ENCODE measurements around the gene P2RX6. TPM values are rescaled to one million over a fixed set of nuclear protein-coding genes. Genes with fewer than 3 reads are reported as not detected.
"Not testable (repeated sequence)": the region's sequence is repeated elsewhere in the genome, so short reads cannot be mapped to it uniquely, and the experiment has no call there.

Gene P2RX6
- total RNA-seq, 2 experiments from 2014 or later, result not detected

DNA sequence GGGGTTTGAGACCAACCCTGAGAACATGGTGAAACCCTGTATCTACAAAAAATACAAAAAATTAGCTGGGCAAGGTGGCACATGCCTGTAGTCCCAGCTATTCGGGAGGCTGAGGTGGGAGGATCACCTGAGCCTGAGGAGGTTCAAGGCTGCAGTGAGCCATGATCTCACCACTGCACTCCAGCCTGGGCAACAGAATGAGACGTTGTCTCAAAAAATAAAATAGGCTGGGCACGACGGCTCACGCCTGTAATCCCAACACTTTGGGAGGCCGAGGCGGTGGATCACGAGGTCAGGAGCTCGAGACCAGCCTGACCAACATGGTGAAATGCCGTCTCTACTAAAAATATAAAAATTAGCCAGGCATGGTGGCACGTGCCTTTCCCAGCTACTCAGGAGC, 49.5 kb downstream of the P2RX6 start:
- H3K4me1 Mint-ChIP-seq (ENCODE audit: low read depth); H3K4me3 Mint-ChIP-seq; H3K27ac Mint-ChIP-seq; H3K9me3 Mint-ChIP-seq; H3K36me3 Mint-ChIP-seq; DNase-seq; H3K27me3 Mint-ChIP-seq; intact Hi-C loops (cut with micrococcal nuclease): not testable (repeated sequence)
- ChIA-PET CTCF (interaction anchor here (0.9 kb wide), 1 partner anchor 44 kb away, joined by 4 read pairs; no protein-coding TSS in a partner anchor), POLR2A (interaction anchor here (0.9 kb wide), 1 partner anchor 19 kb away, joined by 3 read pairs; no protein-coding TSS in a partner anchor)

DNA sequence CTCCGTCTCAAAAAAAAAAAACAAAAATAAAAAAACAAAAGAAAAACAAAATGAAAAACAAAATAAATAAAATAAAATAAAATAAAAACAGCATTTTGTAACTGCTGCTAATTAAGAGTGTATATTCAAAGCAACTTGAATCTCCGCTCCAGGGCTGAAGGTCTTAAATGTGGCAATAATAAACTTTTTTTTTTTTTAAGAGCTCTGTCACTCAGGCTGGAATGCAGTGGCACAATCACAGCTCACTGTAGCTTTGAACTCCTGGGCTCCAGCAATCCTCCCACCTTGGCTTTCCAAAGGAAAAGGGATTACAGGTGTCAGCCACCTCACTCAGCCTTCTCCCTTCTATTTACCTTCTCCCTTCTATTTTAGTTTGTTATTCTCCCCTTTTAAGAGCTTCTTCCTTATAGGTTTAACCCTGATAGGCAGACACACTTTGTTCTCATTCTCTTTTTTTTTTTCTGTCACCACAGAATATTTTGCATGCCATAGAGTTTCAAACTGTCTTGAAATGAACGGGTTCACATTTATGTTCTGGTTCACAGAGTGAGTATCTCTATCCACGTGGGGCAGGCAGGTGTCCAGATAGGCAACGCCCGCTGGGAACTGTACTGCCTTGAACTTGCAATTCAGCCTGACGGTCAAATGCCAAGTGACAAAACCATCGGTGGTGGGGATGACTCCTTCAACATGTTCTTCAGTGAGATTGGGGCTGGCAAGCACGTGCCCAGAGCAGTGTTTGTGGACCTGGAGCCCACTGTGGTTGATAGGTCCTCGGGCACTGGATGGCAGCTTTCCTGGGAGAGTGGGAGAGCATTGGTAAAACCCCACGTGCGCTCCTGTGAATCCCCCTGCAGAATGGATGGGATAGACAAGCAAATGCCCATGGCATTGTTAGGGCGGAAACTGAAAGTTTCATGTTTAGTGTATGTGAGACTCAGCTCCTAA, 50.2 kb downstream of the P2RX6 start:
- DNase-seq, result no peak

GRCh38 chr22:21067075-21067900, 52.3 kb downstream of the P2RX6 start:
- H3K27me3 Mint-ChIP-seq, result no peaks in the 10 kb centered on the region
- H3K4me1 Mint-ChIP-seq (ENCODE audit: low read depth), result peaks cover 4% of the 10 kb centered on the region
- POLR2A ChIA-PET, result no interaction called here
- no peak overlapping the region for H3K4me3 Mint-ChIP-seq
- no peak for DNase-seq
- H3K36me3 Mint-ChIP-seq, result no peaks in the 10 kb centered on the region
- intact Hi-C loops (cut with micrococcal nuclease), result no loop called here
- CTCF ChIA-PET, result no interaction called here
- H3K27ac Mint-ChIP-seq, result no peak overlapping the region
- no peaks in the 10 kb centered on the region for H3K9me3 Mint-ChIP-seq

More for the DNA sequence above, 50.2 kb downstream of the P2RX6 start:
- intact Hi-C loops (cut with micrococcal nuclease), result no loop called here
- H3K9me3 Mint-ChIP-seq, result no peaks in the 10 kb centered on the region
- H3K4me3 Mint-ChIP-seq, result no peak overlapping the region
- ChIA-PET CTCF (no interaction called here), POLR2A (interaction anchor here (0.9 kb wide), 1 partner anchor 18 kb away, joined by 3 read pairs; no protein-coding TSS in a partner anchor)
- no peaks in the 10 kb centered on the region for H3K27me3 Mint-ChIP-seq
- no peaks in the 10 kb centered on the region for H3K36me3 Mint-ChIP-seq
- H3K4me1 Mint-ChIP-seq (ENCODE audit: low read depth), result peaks cover 4% of the 10 kb centered on the region
- H3K27ac Mint-ChIP-seq, result no peak overlapping the region

- no peak for DNase-seq
- H3K27ac Mint-ChIP-seq, result no peak overlapping the region
- H3K9me3 Mint-ChIP-seq, result no peaks in the 10 kb centered on the region
- POLR2A ChIA-PET, result no interaction called here
- CTCF ChIA-PET, result no interaction called here
- H3K27me3 Mint-ChIP-seq, result no peaks in the 10 kb centered on the region
- no peak overlapping the region for H3K4me3 Mint-ChIP-seq
- no peaks in the 10 kb centered on the region for H3K36me3 Mint-ChIP-seq
- H3K4me1 Mint-ChIP-seq (ENCODE audit: low read depth), result peaks cover 4% of the 10 kb centered on the region
- intact Hi-C loops (cut with micrococcal nuclease), result no loop called here
Measured at GRCh38 chr22:21067901-21068680, 53.1 kb downstream of the P2RX6 start.

GRCh38 chr22:21068681-21069276, 53.8 kb downstream of the P2RX6 start:
- Mint-ChIP-seq H3K9me3 (no peaks in the 10 kb centered on the region), H3K4me1 (ENCODE audit: low read depth) (peaks cover 4% of the 10 kb centered on the region), H3K27me3 (no peaks in the 10 kb centered on the region), H3K4me3 (no peak overlapping the region), H3K27ac (no peak overlapping the region), H3K36me3 (no peaks in the 10 kb centered on the region)
- intact Hi-C loops (cut with micrococcal nuclease), result no loop called here
- ChIA-PET POLR2A (no interaction called here), CTCF (no interaction called here)
- DNase-seq, result no peak

DNA sequence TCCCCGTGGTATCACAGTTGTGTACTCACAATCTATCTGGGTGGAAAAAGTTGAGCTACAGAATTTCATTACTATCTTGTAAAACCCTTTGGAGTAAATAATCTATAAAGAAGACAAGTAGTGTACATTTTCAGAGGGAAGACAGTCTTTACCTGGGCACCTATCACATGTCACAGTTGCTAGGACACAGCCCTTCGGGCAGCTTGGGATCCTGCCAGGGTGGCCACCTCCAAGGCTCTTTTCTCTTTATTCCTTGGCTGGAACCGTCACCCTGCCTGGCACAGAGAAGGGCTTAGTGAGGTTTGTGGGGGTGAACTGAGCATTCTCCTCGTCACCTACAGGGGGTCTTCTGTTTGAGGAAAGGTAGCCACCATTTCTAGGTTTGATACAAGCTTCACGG, 54.4 kb downstream of the P2RX6 start:
- Mint-ChIP-seq H3K36me3 (no peaks in the 10 kb centered on the region), H3K4me1 (ENCODE audit: low read depth) (peaks cover 4% of the 10 kb centered on the region), H3K9me3 (no peaks in the 10 kb centered on the region), H3K4me3 (no peak overlapping the region), H3K27me3 (no peaks in the 10 kb centered on the region), H3K27ac (no peak overlapping the region)
- ChIA-PET POLR2A (no interaction called here), CTCF (no interaction called here)
- DNase-seq, result no peak
- intact Hi-C loops (cut with micrococcal nuclease), result no loop called here

DNA sequence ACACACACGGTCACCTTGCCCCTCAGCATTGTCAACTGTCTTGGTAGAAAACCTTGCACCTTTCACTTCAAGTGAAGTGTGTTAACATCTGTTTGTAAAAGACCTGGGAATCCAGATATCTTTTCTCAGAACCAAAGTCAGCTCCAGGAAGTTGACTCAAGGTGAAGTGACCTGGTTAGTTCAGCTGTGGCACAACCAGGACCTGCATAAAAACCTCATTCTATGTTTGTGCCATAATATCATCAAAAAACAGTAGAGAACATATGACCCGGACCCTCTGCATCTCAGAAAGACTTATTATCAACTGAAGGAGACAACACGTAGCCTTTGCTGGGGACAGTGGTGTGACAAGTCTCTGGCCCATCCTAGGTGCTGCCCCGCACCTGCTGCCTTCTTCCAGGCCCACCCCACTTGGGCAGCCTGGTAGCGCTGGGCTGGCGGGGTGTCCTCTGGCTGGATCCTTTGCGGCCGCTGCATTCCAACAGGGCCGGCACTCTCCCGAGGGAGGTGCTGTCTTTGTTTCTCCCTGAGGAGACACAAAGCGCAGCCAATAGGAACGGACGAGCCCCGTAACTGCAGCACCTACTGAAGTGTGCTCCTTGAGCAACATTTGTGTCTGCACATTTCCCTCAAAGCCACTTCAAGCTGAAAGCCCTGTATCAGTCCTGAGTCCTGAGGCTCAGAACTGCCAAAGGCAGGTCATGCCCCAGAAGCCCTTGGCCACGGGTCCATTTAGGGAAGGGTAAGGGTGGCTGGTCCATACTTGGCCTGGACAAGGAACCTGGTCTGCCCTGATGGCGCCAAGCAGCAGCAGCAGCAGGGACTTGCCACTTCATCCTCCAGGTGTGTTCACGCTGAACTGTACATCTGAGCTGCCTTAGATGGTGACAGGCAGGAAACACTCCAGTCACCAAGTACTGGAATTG, 56.0 kb downstream of the P2RX6 start:
- Mint-ChIP-seq H3K27ac (no peak overlapping the region), H3K4me1 (ENCODE audit: low read depth) (peaks cover 4% of the 10 kb centered on the region), H3K27me3 (no peaks in the 10 kb centered on the region), H3K36me3 (no peaks in the 10 kb centered on the region), H3K4me3 (no peak overlapping the region), H3K9me3 (no peaks in the 10 kb centered on the region)
- CTCF ChIA-PET, result no interaction called here
- DNase-seq, result no peak
- intact Hi-C loops (cut with micrococcal nuclease), result no loop called here
- POLR2A ChIA-PET, result no interaction called here

DNA sequence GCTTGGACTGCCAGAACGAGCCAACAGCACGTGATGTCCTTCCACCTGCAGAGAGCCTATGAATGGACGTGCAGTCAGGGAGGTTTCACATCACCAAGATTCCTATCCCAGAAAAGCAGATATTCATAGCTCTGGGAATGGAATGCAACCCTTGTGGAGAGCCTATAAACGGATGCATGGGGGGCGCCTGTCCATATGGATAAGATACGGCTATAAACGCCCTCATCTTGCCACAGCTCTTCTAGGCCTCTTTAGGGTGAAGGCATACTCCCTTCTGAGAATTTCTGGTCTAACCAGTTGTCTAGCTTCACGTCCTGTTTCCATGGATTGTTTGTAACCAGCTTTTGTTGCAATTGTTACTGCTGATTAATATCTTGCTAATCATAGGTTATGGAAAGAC, 56.8 kb downstream of the P2RX6 start:
- POLR2A ChIA-PET; H3K27ac Mint-ChIP-seq; H3K36me3 Mint-ChIP-seq; DNase-seq; H3K4me1 Mint-ChIP-seq (ENCODE audit: low read depth); H3K9me3 Mint-ChIP-seq; intact Hi-C loops (cut with micrococcal nuclease); H3K4me3 Mint-ChIP-seq; CTCF ChIA-PET; H3K27me3 Mint-ChIP-seq: not testable (repeated sequence)

DNA sequence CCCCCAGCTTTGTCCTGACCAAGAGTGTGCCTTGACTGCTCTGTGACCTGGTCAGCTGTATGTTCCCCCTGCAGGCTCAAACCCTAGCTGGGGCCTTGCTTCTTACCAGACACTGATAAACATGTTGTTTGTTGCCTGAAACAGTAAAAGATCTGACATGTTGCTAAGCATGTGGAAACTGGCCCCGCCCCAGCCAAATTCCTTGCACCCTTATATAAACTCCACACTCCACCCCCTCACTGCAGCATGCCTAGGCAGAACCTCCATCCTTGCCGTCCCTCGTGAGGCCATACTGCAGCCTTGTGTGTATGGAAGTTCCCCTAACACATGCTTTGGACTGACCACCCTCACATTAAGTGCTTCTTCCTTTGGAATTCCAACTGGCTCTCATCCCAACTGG, 58.1 kb downstream of the P2RX6 start:
- CTCF ChIA-PET, result no interaction called here
- Mint-ChIP-seq H3K9me3 (no peaks in the 10 kb centered on the region), H3K36me3 (no peaks in the 10 kb centered on the region), H3K4me1 (ENCODE audit: low read depth) (peaks cover 4% of the 10 kb centered on the region), H3K4me3 (no peak overlapping the region), H3K27ac (no peak overlapping the region), H3K27me3 (no peaks in the 10 kb centered on the region)
- no peak for DNase-seq
- intact Hi-C loops (cut with micrococcal nuclease), result no loop called here
- POLR2A ChIA-PET, result no interaction called here

DNA sequence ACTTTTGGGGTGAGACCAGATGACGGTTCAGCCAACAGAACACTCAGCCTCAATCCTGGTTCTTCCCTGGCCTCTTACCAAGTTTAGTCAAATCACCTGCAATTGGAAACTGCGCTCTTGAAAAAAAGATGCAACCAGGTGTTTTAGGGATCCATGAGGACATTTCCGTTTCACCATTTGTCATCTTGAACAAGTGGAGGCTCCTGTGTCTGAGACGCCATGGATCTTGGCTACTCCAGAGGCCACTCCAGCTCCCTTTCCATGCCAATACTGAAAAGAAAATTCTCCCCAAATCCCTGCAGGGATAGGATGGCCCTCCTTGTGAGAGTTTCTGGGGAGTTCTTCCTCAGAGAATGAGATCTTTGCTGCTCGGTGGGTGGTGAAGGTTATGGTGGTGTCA, 58.5 kb downstream of the P2RX6 start:
- Mint-ChIP-seq H3K27me3 (no peaks in the 10 kb centered on the region), H3K4me3 (no peak overlapping the region), H3K36me3 (no peaks in the 10 kb centered on the region), H3K4me1 (ENCODE audit: low read depth) (no peaks in the 10 kb centered on the region), H3K9me3 (no peaks in the 10 kb centered on the region), H3K27ac (no peak overlapping the region)
- CTCF ChIA-PET, result no interaction called here
- POLR2A ChIA-PET, result no interaction called here
- no peak for DNase-seq
- intact Hi-C loops (cut with micrococcal nuclease), result no loop called here

DNA sequence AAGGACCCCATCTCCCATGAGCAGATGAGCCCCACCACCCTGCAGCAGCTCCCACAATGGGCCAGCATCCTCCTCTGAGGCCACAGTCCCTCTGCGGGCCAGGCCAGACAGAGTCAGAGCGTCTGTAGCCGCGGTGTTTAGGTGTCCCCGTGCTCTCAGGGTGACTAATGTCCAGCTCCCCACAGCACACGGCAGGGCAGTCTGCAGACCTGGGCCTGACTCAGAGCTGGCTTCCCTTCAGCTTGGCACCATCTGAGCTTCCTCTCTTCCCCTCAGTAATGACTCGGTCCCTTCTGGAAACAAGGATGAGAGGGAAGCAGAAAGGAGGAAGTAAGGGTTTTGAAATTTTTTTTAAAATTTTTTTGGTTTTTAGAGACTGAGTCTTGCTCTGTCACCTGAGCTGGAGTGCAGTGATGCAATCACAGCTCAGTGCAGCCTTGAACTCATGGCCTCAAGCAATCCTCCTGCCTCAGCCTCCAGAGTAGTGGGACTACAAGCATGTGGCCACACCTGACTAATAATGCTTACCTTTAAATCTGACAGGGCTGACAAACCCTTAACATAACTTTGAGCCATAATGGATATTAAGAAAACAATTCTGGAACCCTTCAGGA, 59.2 kb downstream of the P2RX6 start:
- ChIA-PET POLR2A (no interaction called here), CTCF (no interaction called here)
- no peaks in the 10 kb centered on the region for H3K4me1 Mint-ChIP-seq (ENCODE audit: low read depth)

More for the DNA sequence above, 59.2 kb downstream of the P2RX6 start:
- intact Hi-C loops (cut with micrococcal nuclease), result no loop called here
- Mint-ChIP-seq H3K36me3 (no peaks in the 10 kb centered on the region), H3K4me3 (no peak overlapping the region), H3K9me3 (no peaks in the 10 kb centered on the region), H3K27ac (no peak overlapping the region), H3K27me3 (no peaks in the 10 kb centered on the region)
- no peak for DNase-seq
